DND-41 (cell line): Measurements from ENCODE around the gene DUSP10.

Source experiments
- ATAC-seq: fragments of 200-7000 bp; cut with Tn5 transposase; 3 replicates; pipeline ENCODE4 v1.9.1; 2021; ENCODE audit warnings: low read depth; ENCODE audit not compliant: insufficient read depth
- DNase-seq: peaks from one replicate; pipeline ENCODE4 v3.0.0-alpha.2; 2020
- H2AFZ ChIP-seq: 2 replicates; pipeline ENCODE4 v1.6.0; 2012; ENCODE audit warnings: low read depth, low read length
- H3K27ac ChIP-seq: 2 replicates; pipeline ENCODE4 v1.5.1; 2012; ENCODE audit warnings: low read length, inconsistent platforms
- H3K27me3 ChIP-seq: fragments of 200-600 bp; sonication (generic); 2 replicates; pipeline ENCODE4 v1.6.0; 2012; ENCODE audit warnings: low read length, mild to moderate bottlenecking, inconsistent platforms; ENCODE audit not compliant: insufficient read depth, poor library complexity
- H3K36me3 ChIP-seq: 2 replicates; pipeline ENCODE4 v1.5.1; 2012; ENCODE audit warnings: low read length, inconsistent platforms; ENCODE audit not compliant: insufficient read depth
- H3K4me1 ChIP-seq: 2 replicates; pipeline ENCODE4 v1.5.1; 2012; ENCODE audit warnings: mild to moderate bottlenecking, low read length; ENCODE audit not compliant: insufficient read depth
- H3K4me2 ChIP-seq: 2 replicates; pipeline ENCODE4 v1.6.0; 2012; ENCODE audit warnings: mild to moderate bottlenecking, moderate library complexity, low read length, inconsistent platforms; ENCODE audit not compliant: insufficient read depth
- H3K4me3 ChIP-seq, 2 experiments: fragments of 200-600 bp in 1 of 2; shearing (Covaris generic) in 1 of 2; 2 replicates each; pipeline ENCODE4 v1.5.1; 2012 to 2016; ENCODE audit warnings: inconsistent platforms in 2 of 2, low read length in 2 of 2, mild to moderate bottlenecking in 2 of 2, low read depth in 1 of 2, moderate library complexity in 1 of 2
- H3K79me2 ChIP-seq: 2 replicates; pipeline ENCODE4 v1.6.0; 2012; ENCODE audit warnings: low read length, inconsistent platforms; ENCODE audit not compliant: insufficient read depth
- H3K9ac ChIP-seq: 2 replicates; pipeline ENCODE4 v1.6.0; 2012; ENCODE audit warnings: low read depth, mild to moderate bottlenecking, inconsistent platforms, low read length, moderate library complexity
- H3K9me3 ChIP-seq: 2 replicates; pipeline ENCODE4 v1.5.1; 2012; ENCODE audit warnings: low read length, moderate library complexity, mild to moderate bottlenecking, inconsistent platforms; ENCODE audit not compliant: insufficient read depth, severe bottlenecking
- H4K20me1 ChIP-seq: 2 replicates; pipeline ENCODE4 v1.6.0; 2012; ENCODE audit warnings: low read length; ENCODE audit not compliant: insufficient read depth
- CTCF ChIP-seq: IDR thresholded peaks from 2 replicates; pipeline ENCODE4 v1.5.1; 2012; ENCODE audit warnings: borderline replicate concordance, low read length, moderate library complexity, mild to moderate bottlenecking; ENCODE audit not compliant: poor library complexity, severe bottlenecking; ENCODE audit errors: extremely low read depth
- EZH2 ChIP-seq: IDR thresholded peaks from 3 replicates; pipeline ENCODE4 v1.6.1; 2012; ENCODE audit warnings: borderline replicate concordance, low read depth, mild to moderate bottlenecking, moderate library complexity, low read length, inconsistent platforms; ENCODE audit not compliant: severe bottlenecking

The DUSP10 gene

GRCh38 chr1:221717485-221717853 lies 24.4 kb downstream of the DUSP10 start:
- no peak for ATAC-seq
- H3K79me2 ChIP-seq: no peaks in the 10 kb centered on the region; the same call in 1 of the 2 replicates

GRCh38 chr1:221716713-221717484 lies 25.0 kb downstream of the DUSP10 start:
- Histone ChIP-seq H3K36me3 (no peaks in the 10 kb centered on the region), H2AFZ (no peak overlapping the region), H3K27ac (no peak overlapping the region), H3K4me1 (peaks cover 31% of the 10 kb centered on the region), H4K20me1 (no peaks in the 10 kb centered on the region), H3K27me3 (no peaks in the 10 kb centered on the region), H3K79me2 (no peaks in the 10 kb centered on the region; the same call in 1 of the 2 replicates), H3K9me3 (no peaks in the 10 kb centered on the region), H3K9ac (no peak overlapping the region), H3K4me3 (no peak overlapping the region), H3K4me2 (no peak overlapping the region)
- DNase-seq (no peak), ATAC-seq (no peak)
- TF ChIP-seq EZH2: no peak
- no peak for TF ChIP-seq CTCF

More at GRCh38 chr1:221717485-221717853, 24.4 kb downstream of the DUSP10 start:
- Histone ChIP-seq H4K20me1 (no peaks in the 10 kb centered on the region), H3K4me3 (no peak overlapping the region), H3K27ac (no peak overlapping the region), H3K4me1 (peaks cover 25% of the 10 kb centered on the region), H3K36me3 (no peaks in the 10 kb centered on the region), H3K4me2 (no peak overlapping the region), H3K9ac (no peak overlapping the region), H2AFZ (no peak overlapping the region), H3K27me3 (no peaks in the 10 kb centered on the region), H3K9me3 (no peaks in the 10 kb centered on the region)
- TF ChIP-seq EZH2: no peak
- no peak for TF ChIP-seq CTCF
- no peak for DNase-seq

GRCh38 chr1:221715321-221716169 lies 26.3 kb downstream of the DUSP10 start:
- Histone ChIP-seq H3K79me2 (no peaks in the 10 kb centered on the region; the same call in 1 of the 2 replicates), H3K27me3 (no peaks in the 10 kb centered on the region), H4K20me1 (no peaks in the 10 kb centered on the region), H2AFZ (no peak overlapping the region), H3K36me3 (no peaks in the 10 kb centered on the region), H3K4me3 (no peak overlapping the region), H3K4me2 (no peak overlapping the region), H3K9me3 (no peaks in the 10 kb centered on the region), H3K9ac (no peak overlapping the region), H3K4me1 (peaks cover 44% of the 10 kb centered on the region), H3K27ac (no peak overlapping the region)
- TF ChIP-seq CTCF (no peak), EZH2 (no peak)
- DNase-seq (no peak), ATAC-seq (no peak)
